Lower lobe of right lung (tissue), 2 donors: ENCODE results near the gene BCL2L13. TPM values are rescaled to one million over a fixed set of nuclear protein-coding genes. Genes with fewer than 3 reads are reported as not detected.

Source experiments
- ATAC-seq, 2 donors: fragments of 200-7000 bp; cut with Tn5 transposase; one replicate each; pipeline ENCODE4 v1.9.1; 2020 to 2022; ENCODE audit warnings: mild to moderate bottlenecking in 2 of 2, moderate library complexity in 2 of 2
- DNase-seq: peaks from one replicate; pipeline ENCODE4 v3.0.0-alpha.2; 2020
- H3K27ac ChIP-seq: fragments of 200-600 bp; one replicate; pipeline ENCODE4 v1.8.0; 2022
- H3K27me3 ChIP-seq: fragments of 200-600 bp; one replicate; pipeline ENCODE4 v1.8.0; 2022; ENCODE audit warnings: low read depth
- H3K36me3 ChIP-seq: fragments of 200-600 bp; one replicate; pipeline ENCODE4 v1.8.0; 2022; ENCODE audit warnings: mild to moderate bottlenecking
- H3K4me1 ChIP-seq: fragments of 200-600 bp; one replicate; pipeline ENCODE4 v1.8.0; 2022
- H3K4me3 ChIP-seq: fragments of 200-600 bp; one replicate; pipeline ENCODE4 v1.8.0; 2022; ENCODE audit warnings: mild to moderate bottlenecking
- H3K9me3 ChIP-seq: fragments of 200-600 bp; one replicate; pipeline ENCODE4 v1.8.0; 2022
- CTCF ChIP-seq: fragments of 200-600 bp; IDR thresholded peaks from one replicate; pipeline ENCODE4 v1.8.0; 2022; ENCODE audit warnings: antibody characterized with exemption, mild to moderate bottlenecking
- intact Hi-C: fragments of 100-400 bp; cut with DNase I; formaldehyde crosslinking; loops from one replicate; pipeline ENCODE4 v1.11.0; 2022
- total RNA-seq: library from RNA; stranded (reverse); fragmentation: NEBNext Ultra II Directional; extraction: Animal tissue kit (Norgen Biotek cat#: 25700); gene quantifications from one replicate; pipeline ENCODE4 v1.2.1, GENCODE V29; 2021
- donor health status: DM: no; HTN: yes; CAD: no; lungs with severe emphysema.

The BCL2L13 gene
- total RNA-seq, 1 donor from 2014 or later = 41.2 TPM

- no peak for TF ChIP-seq CTCF
- no peak overlapping the region for H3K27ac ChIP-seq
- H3K36me3 ChIP-seq = peaks cover 35% of the 10 kb centered on the region
- DNase-seq (no peak), ATAC-seq (no peak)
- intact Hi-C loops = no loop called here
- no peaks in the 10 kb centered on the region for H3K27me3 ChIP-seq
- no peak overlapping the region for H3K4me3 ChIP-seq
- no peaks in the 10 kb centered on the region for H3K9me3 ChIP-seq
- no peaks in the 10 kb centered on the region for H3K4me1 ChIP-seq
These were observed 62.2 kb downstream of the BCL2L13 start for GRCh38 chr22:17700778-17701177.

- peaks cover 7% of the 10 kb centered on the region for H3K4me1 ChIP-seq
- no peak overlapping the region for H3K27ac ChIP-seq
- H3K9me3 ChIP-seq = no peaks in the 10 kb centered on the region
- peaks cover 24% of the 10 kb centered on the region for H3K36me3 ChIP-seq
- ATAC-seq (no peak), DNase-seq (no peak)
- no peak overlapping the region for H3K4me3 ChIP-seq
- no peaks in the 10 kb centered on the region for H3K27me3 ChIP-seq
- TF ChIP-seq CTCF = no peak
- intact Hi-C loops = no loop called here
These were observed 65.3 kb downstream of the BCL2L13 start for GRCh38 chr22:17703811-17704210.

- Histone ChIP-seq H3K4me1 (peaks cover 7% of the 10 kb centered on the region), H3K27me3 (no peaks in the 10 kb centered on the region), H3K27ac (peak overlapping the region; percentile 69), H3K9me3 (no peaks in the 10 kb centered on the region), H3K36me3 (peaks cover 24% of the 10 kb centered on the region), H3K4me3 (no peak overlapping the region)
- no peak for TF ChIP-seq CTCF
- intact Hi-C loops = no loop called here
- ATAC-seq (no peak), DNase-seq (no peak)
These were observed 67.0 kb downstream of the BCL2L13 start for GRCh38 chr22:17705546-17705945.

GRCh38 chr22:17705951-17706900 lies 67.7 kb downstream of the BCL2L13 start:
- Histone ChIP-seq H3K4me3 (peak overlapping the region; percentile 34), H3K36me3 (peaks cover 24% of the 10 kb centered on the region), H3K27me3 (no peaks in the 10 kb centered on the region), H3K9me3 (no peaks in the 10 kb centered on the region), H3K4me1 (peaks cover 7% of the 10 kb centered on the region), H3K27ac (peak overlapping the region; percentile 69)
- no peak for TF ChIP-seq CTCF
- intact Hi-C loops = no loop called here
- no peak for DNase-seq
- ATAC-seq = peak; percentile 91 to 93

GRCh38 chr22:17706947-17707346 lies 68.4 kb downstream of the BCL2L13 start:
- no peak for DNase-seq
- intact Hi-C loops = no loop called here
- Histone ChIP-seq H3K4me3 (peak overlapping the region; percentile 34), H3K27ac (peak overlapping the region; percentile 69), H3K27me3 (no peaks in the 10 kb centered on the region), H3K4me1 (peaks cover 7% of the 10 kb centered on the region), H3K9me3 (no peaks in the 10 kb centered on the region), H3K36me3 (peaks cover 20% of the 10 kb centered on the region)
- ATAC-seq = no peak
- no peak for TF ChIP-seq CTCF
